Umbilical cord (tissue), 2 donors: ENCODE measurements around the gene TMEM63A. TPM values are rescaled to one million over a fixed set of nuclear protein-coding genes. Genes with fewer than 3 reads are reported as not detected.

Experiments used
- DNase-seq: peaks from one replicate; pipeline ENCODE4 v3.0.0-alpha.2; 2015; ENCODE audit warnings: low spot score
- total RNA-seq: library from RNA; depleted of rRNA; stranded (reverse); fragments of >200 nt; gene quantifications from one replicate; pipeline ENCODE4 v1.2.3, GENCODE V29; 2014; ENCODE audit warnings: low replicate concordance; ENCODE audit not compliant: insufficient read depth

The TMEM63A gene
- total RNA-seq, 1 donor from 2014 or later = 15.9 TPM

- no peak for DNase-seq
These were observed 4.2 kb upstream of the TMEM63A start for GRCh38 chr1:225886159-225887029.

DNA sequence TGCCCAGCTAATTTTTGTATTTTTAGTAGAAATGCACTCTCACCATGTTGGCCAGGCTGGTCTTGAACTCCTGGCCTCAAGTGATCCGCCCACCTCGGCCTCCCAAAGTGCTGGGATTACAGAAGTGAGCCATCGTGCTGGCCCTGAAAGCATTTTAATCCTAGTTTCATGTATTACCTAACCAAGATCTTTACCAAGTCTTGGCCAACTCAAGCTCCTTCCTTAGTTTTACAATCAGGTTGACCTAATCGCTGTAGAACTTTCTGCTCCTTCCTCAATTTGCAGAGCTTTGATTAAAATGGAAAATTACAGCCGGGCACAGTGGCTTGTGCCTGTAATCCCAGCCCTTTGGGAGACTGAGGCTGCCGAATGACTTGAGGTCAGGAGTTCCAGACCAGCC, 3.2 kb upstream of the TMEM63A start:
- DNase-seq = no peak

DNA sequence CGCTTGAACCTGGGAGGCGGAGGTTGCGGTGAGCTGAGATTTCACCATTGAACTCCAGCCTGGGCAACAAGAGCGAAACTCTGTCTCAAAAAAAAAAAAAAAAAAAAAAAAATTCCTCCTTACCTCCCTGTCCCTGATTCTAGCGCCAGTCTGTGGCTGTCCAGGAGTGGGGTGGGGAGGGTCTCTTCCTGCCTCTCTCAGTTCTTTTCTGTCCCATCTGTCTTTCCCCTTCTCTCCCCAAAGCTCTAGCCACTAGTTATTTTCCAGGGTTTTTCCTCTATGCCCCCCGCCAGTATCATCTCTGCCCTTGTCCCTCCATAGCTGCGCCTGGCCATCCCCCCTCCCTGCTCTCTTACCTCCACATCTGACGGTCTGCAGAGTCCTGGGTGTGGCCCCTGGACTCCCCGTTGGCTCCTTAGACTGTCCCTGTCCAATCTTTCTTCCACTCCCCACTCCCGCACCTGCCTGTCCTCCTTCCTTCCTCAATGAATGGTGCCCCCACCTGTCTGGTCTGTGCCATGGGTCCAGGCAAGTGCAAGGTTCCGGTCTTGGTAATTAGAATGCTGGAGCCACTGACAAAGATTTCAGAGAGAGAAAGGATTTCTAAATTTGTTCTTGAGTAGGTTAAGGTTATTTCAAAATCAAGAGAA, 1.6 kb upstream of the TMEM63A start:
- no peak for DNase-seq

DNA sequence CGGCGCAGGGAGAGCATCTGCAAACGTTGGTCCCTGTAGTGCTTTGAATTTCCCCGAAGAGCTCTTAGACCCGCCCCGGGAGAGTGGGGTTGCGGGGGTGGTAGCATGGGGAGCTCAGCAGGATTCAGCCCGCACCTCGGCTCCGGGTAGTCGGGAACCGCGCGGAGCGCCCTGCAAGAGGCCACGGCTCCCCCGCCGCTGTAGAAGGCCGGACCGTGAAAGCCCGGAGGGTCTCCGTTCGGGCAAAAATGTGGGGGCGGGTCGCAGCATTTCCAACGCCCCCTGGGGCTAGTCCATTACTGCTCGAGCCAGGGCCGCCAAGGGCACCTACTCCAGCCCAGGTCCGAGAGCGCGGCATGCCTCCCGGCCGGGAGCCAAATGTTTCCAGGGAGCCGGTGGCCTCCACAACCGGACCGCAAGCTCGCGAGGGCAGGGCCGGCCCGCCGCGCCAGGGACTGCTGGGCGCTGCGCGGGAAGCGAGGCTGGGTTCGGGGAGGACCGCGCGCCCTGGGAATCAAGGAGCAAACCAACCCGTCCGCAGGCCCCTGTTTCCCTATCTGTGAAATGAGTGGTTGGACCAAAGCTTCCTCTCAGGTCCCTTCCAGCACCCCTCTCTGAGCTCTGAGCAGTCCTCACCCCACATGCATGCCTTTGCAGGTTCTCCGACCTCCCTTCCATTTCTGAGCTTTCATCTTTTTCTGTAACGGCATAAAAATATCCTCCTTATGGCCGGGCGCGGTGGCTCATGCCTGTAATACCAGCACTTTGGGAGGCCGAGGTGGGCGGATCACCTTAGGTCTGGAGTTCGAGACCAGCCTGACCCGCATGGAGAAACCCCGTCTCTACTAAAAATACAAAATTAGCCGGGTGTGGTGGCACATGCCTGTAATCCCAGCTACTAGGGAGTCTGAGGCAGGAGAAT, 775 bp upstream of the TMEM63A start:
- DNase-seq = peak; percentile 56

DNA sequence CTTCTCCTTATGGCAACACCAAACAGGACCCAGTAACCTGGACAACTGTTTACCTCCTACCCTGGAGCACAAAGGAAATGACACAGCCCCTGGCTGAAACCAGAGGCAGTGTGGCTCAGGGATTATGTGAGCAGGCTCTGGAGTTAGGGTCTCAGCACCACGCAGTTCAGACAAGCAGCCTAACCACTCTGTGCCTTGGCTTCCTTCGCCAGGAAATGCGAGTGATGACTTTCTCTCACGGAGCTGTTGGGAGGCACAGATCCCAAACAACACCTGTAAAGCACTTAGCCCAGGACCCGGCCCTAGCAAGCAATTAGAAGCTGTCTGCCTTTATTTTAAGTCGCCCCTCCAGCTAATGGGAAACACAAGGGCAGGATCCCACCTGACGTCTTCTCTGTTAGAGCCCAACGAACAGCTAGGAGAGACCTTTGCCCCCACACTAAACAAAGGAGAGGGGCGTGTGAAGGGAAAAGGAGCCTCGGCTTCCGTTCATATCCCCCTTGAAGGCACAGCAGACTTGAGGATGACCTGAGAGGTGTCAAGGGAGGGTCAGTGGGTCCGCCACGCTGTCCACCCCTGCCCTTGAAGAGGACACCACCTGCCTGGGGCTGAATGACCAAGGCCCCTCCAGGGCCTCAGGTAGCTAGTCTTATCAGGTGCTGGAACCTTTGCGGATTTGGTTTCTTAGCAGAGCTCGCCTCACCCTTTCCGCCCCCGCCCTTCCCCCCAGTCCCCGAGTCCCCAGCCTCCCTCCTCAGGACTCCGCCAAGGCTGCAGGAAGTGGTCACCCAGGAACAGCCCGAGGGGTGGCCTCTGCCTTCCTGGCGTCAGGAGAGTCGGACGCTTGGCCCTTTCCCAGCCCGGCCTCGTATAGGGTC, 860 bp downstream of the TMEM63A start:
- DNase-seq = peak; percentile 34

GRCh38 chr1:225880636-225881035, 1.5 kb downstream of the TMEM63A start:
- no peak for DNase-seq

DNA sequence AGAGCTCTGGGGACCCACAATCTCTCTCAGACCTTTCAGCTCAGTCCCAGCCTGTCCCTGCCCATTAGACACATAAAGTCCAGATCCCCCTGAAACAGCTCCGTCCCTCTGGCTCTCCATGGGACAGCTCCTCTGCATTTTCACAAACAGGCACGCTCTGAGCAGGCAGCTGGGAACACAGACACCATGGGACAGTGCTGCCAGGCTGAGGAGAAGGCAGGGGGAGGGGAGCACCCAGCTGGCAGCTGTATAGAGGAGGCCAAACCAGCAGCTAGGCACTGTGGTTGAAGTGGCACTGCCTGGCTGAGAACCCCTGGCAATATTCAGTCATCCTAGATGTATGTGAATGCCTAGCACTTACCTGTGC, 2.0 kb downstream of the TMEM63A start:
- no peak for DNase-seq

- DNase-seq = no peak
These were observed 2.5 kb downstream of the TMEM63A start for GRCh38 chr1:225879521-225880221.

DNA sequence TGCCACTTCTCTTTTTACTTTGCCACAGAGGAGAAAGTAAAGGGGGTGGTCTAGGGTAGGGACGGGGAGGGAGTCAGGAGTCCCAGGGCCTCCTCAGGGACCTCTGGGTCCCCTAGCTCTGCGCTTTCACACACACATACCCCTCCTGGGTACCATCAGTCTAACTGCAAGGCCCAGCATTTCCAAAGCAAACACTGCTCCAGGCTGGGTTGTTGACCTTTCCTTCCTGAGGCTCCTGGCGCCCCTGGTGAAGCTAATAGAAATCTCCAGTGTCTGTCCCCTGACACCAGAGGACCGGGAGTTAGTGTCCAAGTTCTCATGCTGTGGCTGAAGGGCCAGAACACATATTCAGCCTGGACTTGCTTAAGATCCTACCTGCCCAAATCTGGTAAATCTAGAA, 3.9 kb downstream of the TMEM63A start:
- DNase-seq = no peak

DNA sequence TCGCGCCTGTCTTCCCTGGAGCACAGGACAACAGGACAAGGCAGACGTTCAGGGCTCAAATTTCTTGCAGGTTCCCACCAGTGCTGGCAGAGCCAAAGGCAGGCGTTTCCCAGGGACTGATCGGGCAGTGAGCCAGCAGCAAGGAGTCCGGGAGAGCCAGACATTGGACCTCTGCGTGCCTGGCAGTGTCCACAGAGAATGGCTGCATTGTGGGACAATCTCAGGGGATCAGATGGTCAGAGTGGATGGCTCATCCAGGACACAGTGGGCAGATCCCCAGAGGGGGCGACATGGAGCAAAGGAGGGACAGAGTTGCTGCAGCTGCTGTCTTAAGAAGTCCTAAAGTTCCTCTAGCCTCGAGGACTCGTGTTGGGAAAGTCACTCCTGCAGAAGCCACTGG, 4.6 kb downstream of the TMEM63A start:
- peak; percentile 50 for DNase-seq

- no peak for DNase-seq
These were observed 5.2 kb downstream of the TMEM63A start for GRCh38 chr1:225876900-225877510.

GRCh38 chr1:225875044-225875815, 7.0 kb downstream of the TMEM63A start:
- DNase-seq = no peak

DNA sequence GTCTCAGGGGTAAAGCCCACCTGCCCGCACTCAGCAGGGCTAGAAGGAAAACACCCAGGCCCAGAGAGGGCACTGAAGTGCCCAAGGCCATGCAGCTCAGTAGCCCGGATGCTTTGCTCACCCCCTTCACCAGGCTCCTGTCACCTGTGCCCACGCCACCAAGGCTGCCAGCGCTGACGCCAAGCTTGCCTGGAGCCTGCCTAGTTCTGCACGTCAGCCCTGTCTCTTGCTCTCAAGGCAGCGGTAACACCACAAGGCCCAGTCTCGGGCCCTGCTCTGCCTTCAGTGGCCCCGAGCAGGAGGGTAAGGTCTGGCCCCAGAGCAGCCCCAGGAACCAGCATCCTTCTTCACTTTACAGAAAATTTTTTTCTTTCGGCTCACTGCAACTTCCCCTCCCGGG, 7.7 kb downstream of the TMEM63A start:
- DNase-seq = no peak

GRCh38 chr1:225873281-225873850, 8.8 kb downstream of the TMEM63A start:
- no peak for DNase-seq

DNA sequence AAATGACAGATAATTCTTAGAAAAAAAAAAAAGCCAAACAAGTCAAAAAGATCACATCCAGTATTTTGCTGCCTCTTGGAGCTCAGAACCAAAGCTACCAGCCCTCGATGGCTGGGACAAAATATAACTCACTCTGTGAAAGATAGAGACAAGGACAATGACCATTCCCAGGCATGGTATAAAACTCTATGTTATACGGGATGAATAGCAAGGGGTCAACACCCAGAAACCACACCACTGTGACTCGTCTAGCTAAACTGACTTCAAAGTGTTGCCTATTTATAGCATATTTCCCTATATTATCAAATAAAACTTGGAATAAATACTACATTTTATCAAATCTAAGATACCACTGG, 10.1 kb downstream of the TMEM63A start:
- no peak for DNase-seq

- no peak for DNase-seq
These were observed 10.7 kb downstream of the TMEM63A start for GRCh38 chr1:225871359-225872074.

DNA sequence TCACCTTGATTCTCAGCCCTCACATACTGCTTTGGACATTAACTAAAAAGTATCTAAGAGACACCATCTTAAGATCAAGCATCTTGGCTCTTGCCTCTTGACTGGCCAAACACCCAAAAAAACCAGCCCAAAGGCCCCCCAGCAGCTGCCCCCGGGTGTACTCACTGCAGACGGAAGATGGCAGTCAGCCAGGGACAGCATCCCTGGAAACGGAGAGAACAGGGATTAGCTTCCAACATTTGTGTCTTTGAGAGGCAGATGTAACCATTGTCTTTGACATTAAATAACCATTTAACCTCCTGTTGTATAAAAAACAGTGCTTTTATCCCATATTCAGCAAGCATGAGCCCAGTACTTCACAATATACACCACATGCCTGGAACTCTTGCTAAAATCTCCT, 11.3 kb downstream of the TMEM63A start:
- no peak for DNase-seq

- no peak for DNase-seq
These were observed 13.4 kb downstream of the TMEM63A start for GRCh38 chr1:225868631-225869330.
